NCI-H1417 treated with DMSO at 0.1 percent for 48 hours (cell line): ENCODE results near the gene FAM163A.
"Not testable (repeated sequence)": the region's sequence is repeated elsewhere in the genome, so short reads cannot be mapped to it uniquely, and the experiment has no call there.

ENCODE experiments used
- DNase-seq: peaks from one replicate; lab custom pipeline; 2025; lab: John Stamatoyannopoulos, UW

FAM163A gene

GRCh38 chr1:179793281-179793680 lies 50.2 kb downstream of the FAM163A start:
- DNase-seq: no peak

GRCh38 chr1:179794146-179794545 lies 51.1 kb downstream of the FAM163A start:
- DNase-seq: no peak

- no peak for DNase-seq
These were observed 51.6 kb downstream of the FAM163A start for GRCh38 chr1:179794669-179795068.

- no peak for DNase-seq
These were observed 55.2 kb downstream of the FAM163A start for GRCh38 chr1:179798213-179798863.

GRCh38 chr1:179798864-179799516 lies 55.9 kb downstream of the FAM163A start:
- no peak for DNase-seq

GRCh38 chr1:179800481-179800880 lies 57.4 kb downstream of the FAM163A start:
- no peak for DNase-seq

- DNase-seq: no peak
These were observed 60.0 kb downstream of the FAM163A start for GRCh38 chr1:179803104-179803503.

GRCh38 chr1:179803918-179804317 lies 60.8 kb downstream of the FAM163A start:
- no peak for DNase-seq

GRCh38 chr1:179804417-179804816 lies 61.3 kb downstream of the FAM163A start:
- DNase-seq: not testable (repeated sequence)

- DNase-seq: no peak
These were observed 62.5 kb downstream of the FAM163A start for GRCh38 chr1:179805291-179806195.

GRCh38 chr1:179806333-179806732 lies 63.2 kb downstream of the FAM163A start:
- no peak for DNase-seq

GRCh38 chr1:179807291-179807690 lies 64.2 kb downstream of the FAM163A start:
- DNase-seq: no peak

GRCh38 chr1:179807691-179808485 lies 64.8 kb downstream of the FAM163A start:
- DNase-seq: no peak

GRCh38 chr1:179808503-179808902 lies 65.4 kb downstream of the FAM163A start:
- DNase-seq: no peak

- DNase-seq: peak; percentile 35
These were observed 66.6 kb downstream of the FAM163A start for GRCh38 chr1:179809506-179810366.

- no peak for DNase-seq
These were observed 67.2 kb downstream of the FAM163A start for GRCh38 chr1:179810367-179810715.

- DNase-seq: no peak
These were observed 69.6 kb downstream of the FAM163A start for GRCh38 chr1:179812501-179813292.

GRCh38 chr1:179813626-179814545 lies 70.8 kb downstream of the FAM163A start:
- DNase-seq: no peak

GRCh38 chr1:179814546-179814838 lies 71.4 kb downstream of the FAM163A start:
- DNase-seq: no peak
